Measurements from ENCODE around the gene AVL9.

DNA sequence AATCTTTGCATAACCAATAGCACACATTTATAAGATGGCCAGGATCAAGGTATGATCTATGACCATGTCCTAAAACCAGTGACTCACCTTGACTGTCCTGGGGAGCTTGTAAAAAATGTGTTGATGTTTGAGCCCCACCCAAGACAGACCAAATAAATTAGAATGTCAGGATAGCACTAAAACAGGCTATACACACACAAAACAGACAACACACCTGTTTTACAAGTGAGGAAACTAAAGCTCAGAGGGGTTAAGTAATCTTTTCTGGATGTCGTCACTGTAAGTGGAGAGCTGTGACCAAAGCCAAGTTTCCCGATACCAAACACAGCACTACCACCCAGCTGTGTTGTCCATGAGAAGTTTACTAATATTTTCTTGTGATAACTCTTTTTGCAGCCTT, 84.5 kb downstream of the AVL9 start:
- TF ChIP-seq, protein P1, sequence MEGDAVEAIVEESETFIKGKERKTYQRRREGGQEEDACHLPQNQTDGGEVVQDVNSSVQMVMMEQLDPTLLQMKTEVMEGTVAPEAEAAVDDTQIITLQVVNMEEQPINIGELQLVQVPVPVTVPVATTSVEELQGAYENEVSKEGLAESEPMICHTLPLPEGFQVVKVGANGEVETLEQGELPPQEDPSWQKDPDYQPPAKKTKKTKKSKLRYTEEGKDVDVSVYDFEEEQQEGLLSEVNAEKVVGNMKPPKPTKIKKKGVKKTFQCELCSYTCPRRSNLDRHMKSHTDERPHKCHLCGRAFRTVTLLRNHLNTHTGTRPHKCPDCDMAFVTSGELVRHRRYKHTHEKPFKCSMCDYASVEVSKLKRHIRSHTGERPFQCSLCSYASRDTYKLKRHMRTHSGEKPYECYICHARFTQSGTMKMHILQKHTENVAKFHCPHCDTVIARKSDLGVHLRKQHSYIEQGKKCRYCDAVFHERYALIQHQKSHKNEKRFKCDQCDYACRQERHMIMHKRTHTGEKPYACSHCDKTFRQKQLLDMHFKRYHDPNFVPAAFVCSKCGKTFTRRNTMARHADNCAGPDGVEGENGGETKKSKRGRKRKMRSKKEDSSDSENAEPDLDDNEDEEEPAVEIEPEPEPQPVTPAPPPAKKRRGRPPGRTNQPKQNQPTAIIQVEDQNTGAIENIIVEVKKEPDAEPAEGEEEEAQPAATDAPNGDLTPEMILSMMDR (IDR thresholded peaks at IDR 0.05), result no peak
- TF ChIP-seq POLR2A (IDR thresholded peaks at IDR 0.05), result no peak

Data from vagina (tissue), 2 donors.